ENCODE measurements around the gene ANGPTL8. TPM values are rescaled to one million over a fixed set of nuclear protein-coding genes. Genes with fewer than 3 reads are reported as not detected.
A peak's percentile ranks its signal among the peaks of the same experiment; 100 is the strongest.

ANGPTL8 gene
- total and polyA plus RNA-seq, 2 of the 4 experiments (the other 2 are of a cell fraction): not detected

DNA sequence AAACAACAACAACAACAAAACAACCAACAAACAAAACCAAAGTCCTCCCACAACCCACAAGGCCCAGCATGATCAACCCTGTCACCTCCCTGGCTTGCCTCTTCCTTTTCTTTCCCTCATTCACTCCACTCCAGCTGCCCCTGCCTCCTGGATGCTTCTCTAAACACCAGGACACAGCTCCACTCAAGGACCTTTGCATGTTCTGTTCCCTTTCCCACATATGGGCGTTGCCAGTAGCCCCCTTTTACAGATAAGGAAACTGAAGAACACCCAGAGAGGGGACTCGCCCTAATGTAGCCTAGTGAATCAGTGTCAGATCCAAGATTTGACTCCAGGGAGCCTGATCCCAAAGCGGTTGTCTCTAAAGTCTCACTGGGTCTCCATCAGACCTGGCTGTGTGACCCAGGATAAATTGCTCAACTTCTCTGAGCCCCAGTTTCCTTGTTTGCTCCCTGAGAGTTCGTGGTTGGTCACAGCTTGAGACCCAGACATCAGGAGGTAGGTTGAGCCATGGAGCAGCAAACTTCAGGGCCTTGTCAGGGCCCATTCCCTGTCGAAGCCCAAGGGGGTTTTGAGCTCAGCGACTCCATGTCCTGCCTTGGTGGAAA, 25.9 kb downstream of the ANGPTL8 start:
- Histone ChIP-seq H3K14ac (replicated peaks; ENCODE audit: low read depth, low read length) (no peak overlapping the region; the same call in 1 of the 2 replicates), H3K9ac (ENCODE audit: low read depth, low read length) (no peak overlapping the region), H3K4ac (ENCODE audit: low read depth, low read length) (no peak overlapping the region), H3K4me2 (ENCODE audit: low read depth, low read length) (no peak overlapping the region), H3K9me3 (ENCODE audit: control insufficient read depth, insufficient read depth, low read length) (no peaks in the 10 kb centered on the region), H2AFZ (replicated peaks; ENCODE audit: low read length, poor library complexity) (no peak overlapping the region), H4K5ac (ENCODE audit: low read depth, low read length) (no peak overlapping the region), H3K56ac (ENCODE audit: extremely low read depth, insufficient read depth, low read length) (no peak overlapping the region), H3K27ac (ENCODE audit: insufficient read depth, low read length) (no peak overlapping the region), H3K23ac (ENCODE audit: low read depth, low read length) (no peak overlapping the region), H3K9me1 (ENCODE audit: insufficient read depth, low read length) (peaks cover 8% of the 10 kb centered on the region), H4K91ac (ENCODE audit: insufficient read depth, low read depth, low read length) (no peak overlapping the region), H2AK5ac (ENCODE audit: low read depth, low read length) (peak overlapping the region; percentile 7; the same call in 1 of the 2 replicates), H2BK120ac (ENCODE audit: low read depth, low read length) (no peak overlapping the region), H2BK15ac (ENCODE audit: low read depth, low read length) (0 out of 3 replicates have a peak overlapping the region, but pooled peaks have one; percentile 10), H3K4me1 (ENCODE audit: control insufficient read depth, insufficient read depth, low read length) (peaks cover 16% of the 10 kb centered on the region), H4K8ac (ENCODE audit: low read depth in 2 of 2, low read length in 2 of 2) (no peak overlapping the region), H2BK20ac (ENCODE audit: low read depth, low read length) (no peak overlapping the region), H3K18ac (ENCODE audit: low read depth, low read length) (no peak overlapping the region), H3K4me3 (ENCODE audit: insufficient read depth, low read depth, low read length) (no peak overlapping the region), H3K79me1 (ENCODE audit: low read depth in 1 of 2, low read length in 2 of 2) (peaks cover 0 to 12% of the 10 kb centered on the region in 2 experiments; a peak in 1 of 4 replicates), H2AK9ac (replicated peaks; ENCODE audit: low read depth, low read length, poor library complexity) (no peak overlapping the region), H2BK5ac (ENCODE audit: low read depth, low read length, poor library complexity, severe bottlenecking) (no peak overlapping the region), H3K27me3 (ENCODE audit: control insufficient read depth, insufficient read depth, low read length) (no peaks in the 10 kb centered on the region; the same call in 1 of the 2 replicates), H3K36me3 (ENCODE audit: control insufficient read depth, insufficient read depth, low read length) (no peaks in the 10 kb centered on the region), H4K20me1 (ENCODE audit: insufficient read depth, low read length) (no peaks in the 10 kb centered on the region)
- CTCF ChIA-PET: interaction anchor here (1.0 kb wide), 1 partner anchor 22 kb away, joined by 3 read pairs; no protein-coding TSS in a partner anchor
- ATAC-seq (ENCODE audit: low read depth): no peak
- no peak for DNase-seq
- 90% methylated on average over 4 of the region's 6 CpGs; no CpG with 5 or more reads in 1 of the 2 experiments for WGBS, 2 experiments (ENCODE audit: extremely low coverage in 2 of 2, insufficient read length in 1 of 2)
- dilution Hi-C loops (cut with HindIII; ENCODE audit: low sequenced_read_pairs, unreplicated experiment): no loop called here
- intact Hi-C loops (cut with micrococcal nuclease): no loop called here
- POLR2A ChIA-PET (ENCODE audit: unreplicated experiment): no interaction called here
- no TSS peak for BruUV-seq (replicated peaks)
- in situ Hi-C loops (cut with MboI; ENCODE audit: low sequenced_read_pairs): no loop called here
- no peak for TF ChIP-seq RFX5 (IDR thresholded peaks at IDR 0.05; ENCODE audit: low read depth, low read length)
- no peak for TF ChIP-seq CTCF (conservative IDR thresholded peaks at IDR 0.05; ENCODE audit: low read depth, low read length)

Data from IMR-90 (cell line).